Fibroblast of the aortic adventitia (primary cell): ENCODE results near the gene TOR1A. TPM values are rescaled to one million over a fixed set of nuclear protein-coding genes. Genes with fewer than 3 reads are reported as not detected.

Source experiments
- DNase-seq: peaks from one replicate; pipeline ENCODE4 v3.0.0-alpha.2; 2010; ENCODE audit warnings: low read depth
- H3K4me3 ChIP-seq: 2 replicates; pipeline ENCODE4 v1.5.1; 2011; ENCODE audit warnings: low read depth, mild to moderate bottlenecking, control low read depth, low read length, moderate library complexity
- total RNA-seq: library from RNA; depleted of rRNA; stranded (reverse); fragments of >200 nt; gene quantifications from 2 replicates; pipeline ENCODE4 v1.2.3, GENCODE V29; 2012; ENCODE audit warnings: low replicate concordance
- TF ChIP-seq, protein P1 (sequence below): IDR thresholded peaks from 2 replicates; pipeline ENCODE4 v1.5.1; 2011; ENCODE audit warnings: mild to moderate bottlenecking, low read length, control low read depth, inconsistent platforms; ENCODE audit not compliant: insufficient read depth

Gene TOR1A
- total RNA-seq, 1 donor, result 48.9 TPM

DNA sequence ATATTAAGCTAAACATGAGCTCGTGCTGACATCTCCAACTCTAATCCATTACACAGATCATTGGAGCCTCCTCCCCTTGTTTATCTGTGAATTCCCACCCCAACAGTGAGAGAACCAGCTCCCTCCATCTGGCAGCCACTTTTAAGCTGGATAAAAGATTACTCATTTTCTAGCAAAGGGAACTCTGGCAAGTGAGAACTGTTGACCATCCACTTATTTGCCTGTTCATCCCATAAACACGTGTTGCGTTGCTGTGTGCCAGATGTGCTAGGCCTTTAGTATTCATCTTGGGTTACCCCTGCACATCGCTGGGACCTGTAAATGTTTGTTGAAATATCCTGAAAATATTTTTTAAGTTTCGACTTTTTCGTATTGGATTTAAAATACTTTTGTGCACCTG lies 2.4 kb upstream of the TOR1A start:
- DNase-seq, result no peak
- H3K4me3 ChIP-seq, result no peak overlapping the region
- TF ChIP-seq, protein P1, sequence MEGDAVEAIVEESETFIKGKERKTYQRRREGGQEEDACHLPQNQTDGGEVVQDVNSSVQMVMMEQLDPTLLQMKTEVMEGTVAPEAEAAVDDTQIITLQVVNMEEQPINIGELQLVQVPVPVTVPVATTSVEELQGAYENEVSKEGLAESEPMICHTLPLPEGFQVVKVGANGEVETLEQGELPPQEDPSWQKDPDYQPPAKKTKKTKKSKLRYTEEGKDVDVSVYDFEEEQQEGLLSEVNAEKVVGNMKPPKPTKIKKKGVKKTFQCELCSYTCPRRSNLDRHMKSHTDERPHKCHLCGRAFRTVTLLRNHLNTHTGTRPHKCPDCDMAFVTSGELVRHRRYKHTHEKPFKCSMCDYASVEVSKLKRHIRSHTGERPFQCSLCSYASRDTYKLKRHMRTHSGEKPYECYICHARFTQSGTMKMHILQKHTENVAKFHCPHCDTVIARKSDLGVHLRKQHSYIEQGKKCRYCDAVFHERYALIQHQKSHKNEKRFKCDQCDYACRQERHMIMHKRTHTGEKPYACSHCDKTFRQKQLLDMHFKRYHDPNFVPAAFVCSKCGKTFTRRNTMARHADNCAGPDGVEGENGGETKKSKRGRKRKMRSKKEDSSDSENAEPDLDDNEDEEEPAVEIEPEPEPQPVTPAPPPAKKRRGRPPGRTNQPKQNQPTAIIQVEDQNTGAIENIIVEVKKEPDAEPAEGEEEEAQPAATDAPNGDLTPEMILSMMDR, result no peak

DNA sequence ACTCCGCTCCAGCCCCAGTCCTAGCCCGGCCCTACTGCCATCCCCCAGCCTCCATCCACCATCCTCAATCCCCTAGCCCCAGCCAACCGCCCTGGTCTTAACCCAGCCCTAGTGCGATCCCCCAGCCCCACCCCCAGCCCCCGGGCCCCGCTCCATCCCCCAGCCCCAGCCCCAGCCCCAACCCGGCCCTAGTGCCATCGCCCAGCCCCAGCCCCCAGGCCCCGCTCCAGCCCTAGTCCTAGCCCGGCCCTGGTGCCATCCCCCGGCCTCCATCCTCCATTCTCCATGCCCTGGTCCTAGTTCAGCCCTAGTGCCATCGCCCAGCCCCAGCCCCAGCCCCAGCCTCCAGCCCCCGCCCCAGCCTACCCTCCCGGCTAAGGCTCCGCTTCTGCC lies 398 bp downstream of the TOR1A start:
- TF ChIP-seq, protein P1, result no peak
- no peak for DNase-seq
- peak overlapping the region; percentile 92 for H3K4me3 ChIP-seq

DNA sequence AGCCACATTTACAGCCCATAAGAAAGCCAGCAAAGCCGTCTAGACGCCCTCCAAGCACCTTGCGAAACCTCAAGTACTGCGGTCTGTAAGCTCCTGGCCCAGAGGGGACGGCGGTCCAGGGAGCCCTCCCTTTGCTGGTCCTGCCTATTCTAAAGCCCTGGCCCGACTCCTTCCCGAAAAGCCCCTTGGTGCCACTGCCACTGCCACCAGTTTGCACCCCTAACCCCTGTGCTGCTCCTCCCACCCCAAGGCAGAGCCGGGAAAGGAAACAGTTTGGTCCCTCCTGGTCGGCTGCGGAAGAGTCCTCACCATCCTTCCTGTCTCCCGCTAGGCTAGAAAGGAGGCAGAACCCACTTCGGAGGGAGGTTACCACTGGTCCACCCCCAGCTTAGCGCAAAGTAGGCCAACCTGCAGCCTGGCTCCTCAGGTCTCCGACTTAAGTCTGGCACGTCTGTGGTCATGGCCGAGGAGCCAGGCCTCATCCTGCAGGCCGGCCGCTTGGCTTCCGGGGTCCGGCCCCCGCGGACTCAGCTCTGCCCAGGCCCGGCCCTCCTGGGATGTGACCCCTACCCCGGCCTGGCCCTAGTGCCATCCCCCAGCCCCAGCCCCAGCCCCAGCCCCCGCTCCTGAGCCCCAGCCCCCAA lies 916 bp downstream of the TOR1A start:
- peak; percentile 35 for DNase-seq
- H3K4me3 ChIP-seq, result peak overlapping the region; percentile 92
- TF ChIP-seq, protein P1, result no peak

DNA sequence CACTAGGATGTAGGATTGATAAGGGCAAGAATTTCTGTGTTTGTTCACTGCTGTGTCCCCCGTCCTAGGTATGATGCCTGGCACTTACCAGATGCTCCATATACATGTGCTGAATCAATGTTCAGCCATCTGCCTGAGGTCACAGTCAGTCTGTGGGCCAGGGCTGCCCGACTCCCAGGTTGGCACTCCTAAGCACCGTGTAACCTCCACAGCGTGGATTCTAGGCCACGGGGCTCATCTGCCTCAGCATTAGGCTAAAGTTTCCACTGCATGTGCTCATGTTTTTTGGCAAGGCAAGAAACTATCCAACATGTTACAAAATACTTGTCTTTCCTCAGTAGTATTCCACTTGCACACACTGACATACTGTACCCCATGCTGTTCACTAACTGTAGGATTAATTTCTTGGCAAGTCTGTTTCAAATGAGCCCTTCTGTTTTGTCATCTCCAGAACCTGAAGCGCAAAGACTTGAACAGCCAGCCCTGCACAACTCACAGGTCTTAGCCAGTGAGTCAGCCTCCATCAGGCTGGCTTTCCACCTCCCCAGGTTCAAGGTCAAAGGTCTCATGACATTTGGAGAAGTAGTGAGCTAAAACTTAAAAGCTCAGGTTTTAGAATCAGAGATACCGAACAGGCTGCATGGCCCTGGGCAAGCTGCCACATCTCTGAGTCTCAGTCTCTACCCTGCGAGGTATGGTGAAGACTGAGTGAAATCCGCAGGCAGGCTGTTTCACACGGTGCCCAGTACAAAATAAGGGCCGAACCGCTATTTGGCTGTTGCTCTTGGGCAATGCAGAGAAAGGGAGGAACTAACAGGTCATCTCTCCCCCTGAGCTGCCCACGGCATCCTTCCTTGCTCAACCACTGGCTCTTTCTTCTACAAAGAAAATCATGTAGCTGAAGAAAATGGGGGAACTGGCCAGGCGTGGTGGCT lies 7.2 kb downstream of the TOR1A start:
- TF ChIP-seq, protein P1, result no peak
- H3K4me3 ChIP-seq, result no peak overlapping the region
- no peak for DNase-seq

DNA sequence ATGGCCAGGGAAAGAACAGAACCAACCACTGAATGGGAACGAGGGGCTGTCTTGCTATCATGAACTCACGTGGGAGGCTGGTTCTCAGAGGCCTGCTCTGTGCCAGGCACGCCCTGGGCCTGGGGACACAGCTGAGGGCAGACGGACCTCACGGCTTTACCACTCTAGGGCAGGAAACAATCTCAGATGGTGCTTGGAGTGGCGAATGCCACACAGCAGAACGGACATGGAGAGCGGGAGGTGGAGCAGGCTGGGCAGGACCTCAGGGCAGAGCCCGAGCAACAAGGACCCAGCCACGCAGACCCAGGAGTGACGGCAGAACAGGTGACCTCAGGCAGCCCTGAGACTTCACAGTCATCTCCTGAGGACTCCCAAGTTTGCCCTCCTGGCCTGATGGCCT lies 8.7 kb downstream of the TOR1A start:
- H3K4me3 ChIP-seq, result no peak overlapping the region
- TF ChIP-seq, protein P1, result no peak
- DNase-seq, result no peak

DNA sequence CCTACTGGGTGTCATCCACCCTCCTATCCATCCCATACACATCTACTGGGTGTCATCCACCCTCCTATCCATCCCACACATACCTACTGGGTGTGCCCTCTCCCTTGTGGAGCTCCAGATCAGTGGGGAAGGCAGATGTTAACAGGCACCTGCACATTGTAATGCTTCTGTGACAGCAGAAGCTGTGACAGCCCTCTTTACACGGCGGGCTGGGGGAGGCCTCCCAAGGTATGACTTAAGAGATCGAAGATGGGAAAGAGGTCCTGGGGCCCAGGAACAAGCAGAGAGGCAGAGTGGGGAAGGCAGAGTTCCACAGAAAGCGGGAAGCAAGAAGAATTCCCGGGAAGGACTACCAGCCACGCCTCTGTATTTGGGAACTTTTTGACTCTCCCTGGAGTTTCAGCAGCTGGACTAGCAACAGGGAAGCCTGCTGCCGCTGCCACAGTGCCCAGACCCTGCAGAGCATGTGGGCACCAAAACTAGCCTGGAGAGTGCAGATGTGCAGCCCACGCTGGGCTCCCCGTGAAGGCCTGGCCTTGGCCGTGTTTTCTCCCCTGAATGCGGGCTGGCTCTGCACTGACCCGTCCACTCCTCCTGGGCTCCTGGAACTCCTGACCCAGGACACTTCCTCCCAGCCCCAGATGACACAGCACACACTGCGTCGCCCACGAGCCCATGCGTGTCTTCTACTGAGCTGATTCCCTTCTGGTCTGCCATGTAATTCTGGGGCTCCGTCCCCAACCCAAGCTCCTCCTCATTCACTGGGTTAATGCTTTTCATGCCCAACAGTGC lies 9.3 kb downstream of the TOR1A start:
- no peak overlapping the region for H3K4me3 ChIP-seq
- DNase-seq, result no peak
- TF ChIP-seq, protein P1, result no peak
